ENCODE measurements around the gene STMN3. TPM values are rescaled to one million over a fixed set of nuclear protein-coding genes. Genes with fewer than 3 reads are reported as not detected.

The STMN3 gene
- total RNA-seq, 1 experiment from 2014 or later, result 138 TPM

GRCh38 chr20:63590218-63591146, 62.7 kb downstream of the STMN3 start (continued):
- no peak for TF ChIP-seq JUND (IDR thresholded peaks at IDR 0.05)

Other genes with a start within 250 kb of the STMN3 start
- 86.5 TPM for gene KCNQ2, start 180.8 kb downstream of the STMN3 start, total RNA-seq (2021; ENCODE audit: unreplicated experiment)
- 454 TPM for gene EEF1A2, start 154.3 kb downstream of the STMN3 start, total RNA-seq (2021; ENCODE audit: unreplicated experiment)
- gene PPDPF, start 132.7 kb downstream of the STMN3 start, total RNA-seq (2021; ENCODE audit: unreplicated experiment), result 346 TPM
- gene PTK6, start 116.0 kb downstream of the STMN3 start, total RNA-seq (2021; ENCODE audit: unreplicated experiment), result 6.7 TPM
- 3.2 TPM for gene SRMS, start 105.7 kb downstream of the STMN3 start, total RNA-seq (2021; ENCODE audit: unreplicated experiment)
- 5.5 TPM for gene FNDC11, start 99.3 kb downstream of the STMN3 start, total RNA-seq (2021; ENCODE audit: unreplicated experiment)
- 44.0 TPM for gene HELZ2, start 79.2 kb downstream of the STMN3 start, total RNA-seq (2021; ENCODE audit: unreplicated experiment)
- gene GMEB2, start 26.3 kb downstream of the STMN3 start, total RNA-seq (2021; ENCODE audit: unreplicated experiment), result 13.9 TPM
- gene RTEL1, start 4.9 kb upstream of the STMN3 start, total RNA-seq (2021; ENCODE audit: unreplicated experiment), result 58.0 TPM
- 147 TPM for gene TNFRSF6B, start 43.2 kb upstream of the STMN3 start, total RNA-seq (2021; ENCODE audit: unreplicated experiment)
- 53.7 TPM for gene ARFRP1, start 54.6 kb upstream of the STMN3 start, total RNA-seq (2021; ENCODE audit: unreplicated experiment)
- 30.6 TPM for gene ZGPAT, start 54.6 kb upstream of the STMN3 start, total RNA-seq (2021; ENCODE audit: unreplicated experiment)
- 27.4 TPM for gene LIME1, start 83.2 kb upstream of the STMN3 start, total RNA-seq (2021; ENCODE audit: unreplicated experiment)
- gene SLC2A4RG, start 86.4 kb upstream of the STMN3 start, total RNA-seq (2021; ENCODE audit: unreplicated experiment), result 121 TPM
- 10.7 TPM for gene ZBTB46, start 177.8 kb upstream of the STMN3 start, total RNA-seq (2021; ENCODE audit: unreplicated experiment)
- not detected for gene ABHD16B, start 208.1 kb upstream of the STMN3 start, total RNA-seq (2021; ENCODE audit: unreplicated experiment)
- 149 TPM for gene TPD52L2, start 211.8 kb upstream of the STMN3 start, total RNA-seq (2021; ENCODE audit: unreplicated experiment)
- gene DNAJC5, start 241.7 kb upstream of the STMN3 start, total RNA-seq (2021; ENCODE audit: unreplicated experiment), result 38.3 TPM